HT1080 (cell line): Measurements from ENCODE around the gene WDFY4. TPM values are rescaled to one million over a fixed set of nuclear protein-coding genes. Genes with fewer than 3 reads are reported as not detected.

Experiments used
- DNase-seq: peaks from one replicate; pipeline ENCODE4 v3.0.0-alpha.2; 2015; ENCODE audit warnings: low read depth
- total RNA-seq: library from RNA; depleted of rRNA; stranded (reverse); fragments of >200 nt; shearing (Covaris generic); gene quantifications from 2 replicates; pipeline ENCODE4 v1.2.3, GENCODE V29; 2014

WDFY4 gene
- total RNA-seq, 1 experiment from 2014 or later, result 0.69 TPM

DNA sequence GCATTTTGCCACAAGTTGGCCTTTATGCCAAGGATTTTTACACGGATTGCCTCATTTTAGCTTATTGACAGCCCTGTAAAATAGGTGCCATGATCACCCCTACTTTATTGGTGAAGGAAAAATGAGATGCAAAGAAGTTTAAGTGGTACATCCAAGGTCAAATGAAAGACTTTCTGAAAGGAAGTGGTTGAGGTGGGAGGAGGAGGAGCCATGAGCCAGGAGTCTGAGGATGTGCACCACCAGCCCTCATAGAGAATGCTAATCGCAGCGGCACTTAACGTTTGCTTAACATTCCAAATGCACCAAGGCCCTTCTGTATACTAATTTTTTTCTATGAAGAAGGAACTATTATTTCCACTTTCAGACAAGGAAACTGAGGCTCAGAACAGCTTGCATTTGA is 286.0 kb downstream of the WDFY4 start:
- no peak for DNase-seq

DNA sequence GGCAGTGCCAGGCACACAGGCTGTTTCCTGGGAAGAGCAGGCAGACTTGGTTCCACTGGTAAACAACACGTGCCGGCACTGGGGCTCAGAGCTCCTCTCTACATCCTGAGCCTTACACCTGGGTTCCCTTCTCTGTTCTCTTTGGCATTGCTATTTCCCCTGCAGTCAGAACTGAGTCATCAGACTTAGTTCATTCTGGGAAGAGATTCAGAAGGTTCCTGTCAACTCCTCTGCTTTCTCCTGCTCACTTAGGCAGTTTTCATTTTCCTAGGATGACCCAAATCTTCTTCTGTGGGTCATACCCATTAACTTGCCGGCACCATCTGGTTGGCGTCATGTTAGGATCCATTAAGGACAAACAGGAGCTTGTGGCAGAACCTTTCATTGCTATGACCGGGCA is 288.4 kb downstream of the WDFY4 start:
- DNase-seq, result peak; percentile 29

DNA sequence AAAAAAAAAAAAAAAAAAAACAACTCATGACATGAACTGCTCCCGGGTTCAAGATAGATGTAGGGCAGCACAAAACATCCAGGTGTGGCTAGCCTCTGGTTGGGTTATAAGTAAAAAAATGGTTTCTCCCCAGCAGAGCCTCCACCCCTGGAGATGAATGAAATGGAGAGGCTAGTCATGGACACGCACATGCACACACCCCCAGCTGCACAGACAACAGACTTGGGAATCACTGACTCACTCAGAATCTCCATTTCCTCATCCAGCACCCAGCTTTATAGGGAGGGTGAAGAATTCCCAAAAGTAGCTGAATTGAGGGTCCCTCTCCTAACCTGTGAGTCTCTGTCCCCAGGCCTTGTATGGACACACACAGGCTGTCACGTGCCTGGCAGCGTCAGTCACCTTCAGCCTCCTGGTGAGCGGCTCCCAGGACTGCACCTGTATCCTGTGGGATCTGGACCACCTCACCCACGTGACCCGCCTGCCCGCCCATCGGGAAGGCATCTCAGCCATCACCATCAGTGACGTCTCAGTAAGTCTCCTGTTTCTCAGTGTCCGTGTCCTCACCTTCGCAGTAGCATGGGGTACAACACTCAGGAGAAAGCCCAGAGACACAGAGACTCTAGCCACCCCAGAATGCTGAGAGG is 290.0 kb downstream of the WDFY4 start:
- DNase-seq, result no peak

DNA sequence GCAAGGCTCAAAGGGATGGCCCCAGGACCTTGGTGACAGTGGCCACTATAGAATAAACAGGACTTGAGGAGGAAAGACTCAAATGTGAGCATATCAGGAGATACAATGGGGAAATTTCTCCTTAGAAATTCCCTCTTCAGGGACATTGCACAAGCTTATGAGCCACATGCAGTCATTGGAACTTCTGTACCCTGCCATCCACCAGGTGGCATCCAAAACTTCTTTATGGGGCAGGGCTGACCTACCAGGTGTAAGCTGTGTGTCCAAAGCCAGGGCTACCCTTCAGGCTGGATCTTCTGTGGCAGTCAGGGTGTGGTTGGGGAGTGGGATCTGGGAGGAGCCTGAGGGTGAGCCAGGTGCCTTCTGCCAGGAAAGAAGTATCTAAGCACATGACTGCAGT is 291.5 kb downstream of the WDFY4 start:
- peak; percentile 13 for DNase-seq

DNA sequence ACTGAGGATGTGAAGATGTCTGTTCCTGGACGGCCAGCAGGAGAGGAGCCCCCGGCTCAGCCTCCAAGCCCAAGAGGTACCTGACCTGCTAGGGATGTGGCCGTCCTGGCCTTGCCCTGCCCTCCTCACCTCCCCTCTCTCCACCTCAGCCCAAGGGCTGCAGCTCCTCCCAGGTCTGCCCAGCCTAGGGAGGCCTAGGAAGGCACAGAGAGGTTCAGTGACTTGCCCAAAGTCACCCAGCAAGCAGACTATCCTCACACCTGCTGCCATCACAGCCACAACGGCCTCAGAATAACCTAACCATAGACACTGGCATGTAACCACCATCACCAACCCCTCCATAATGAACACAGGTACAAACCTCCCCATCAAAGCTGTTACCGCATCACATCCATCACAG is 293.6 kb downstream of the WDFY4 start:
- no peak for DNase-seq

DNA sequence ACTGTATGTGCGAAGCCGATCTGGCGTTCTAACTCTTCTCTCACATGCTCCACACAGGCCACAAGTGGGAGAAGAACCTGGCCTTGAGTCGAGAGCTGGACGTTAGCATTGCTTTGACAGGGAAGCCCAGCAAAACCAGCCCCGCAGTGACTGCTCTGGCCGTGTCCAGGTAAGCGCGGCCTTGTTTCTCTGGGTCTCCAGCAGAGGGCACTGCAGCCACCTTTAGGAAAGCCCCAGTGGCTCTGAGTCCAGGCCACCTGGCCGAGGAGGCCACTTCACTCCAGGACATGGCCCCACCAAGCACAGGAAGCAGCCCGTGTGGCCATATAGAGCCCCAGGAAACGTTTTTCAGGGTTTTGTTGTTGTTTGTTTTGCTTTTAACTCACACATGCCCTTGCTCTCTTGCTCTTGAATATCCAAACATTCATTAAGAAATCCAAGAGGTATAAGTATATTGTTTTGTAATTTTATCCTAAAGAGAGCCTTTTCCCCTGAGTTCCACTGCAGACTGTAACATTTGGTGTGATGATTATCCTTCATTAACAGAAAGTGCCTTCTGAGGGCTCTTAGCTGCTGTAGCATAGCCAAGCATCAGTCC is 296.7 kb downstream of the WDFY4 start:
- DNase-seq, result peak; percentile 31

DNA sequence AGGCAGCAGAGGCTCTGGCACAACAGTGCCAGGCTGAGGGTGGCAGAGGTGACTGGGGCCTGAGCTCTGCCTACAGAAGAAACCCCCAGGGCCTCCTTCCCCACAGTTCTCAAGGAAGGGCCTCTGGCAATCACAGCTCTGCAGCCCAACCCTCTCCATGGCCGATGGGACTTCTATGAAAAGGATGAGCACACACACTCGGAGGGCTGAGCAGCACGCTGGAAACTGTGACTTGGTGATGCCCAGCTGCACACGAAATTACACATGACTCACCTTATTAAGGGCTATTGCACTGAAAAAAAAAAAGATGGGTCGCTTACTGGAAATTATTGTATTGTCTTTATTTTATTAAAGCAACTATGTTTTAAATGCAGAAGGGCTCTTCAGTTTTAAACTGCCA is 297.9 kb downstream of the WDFY4 start:
- DNase-seq, result peak; percentile 16

DNA sequence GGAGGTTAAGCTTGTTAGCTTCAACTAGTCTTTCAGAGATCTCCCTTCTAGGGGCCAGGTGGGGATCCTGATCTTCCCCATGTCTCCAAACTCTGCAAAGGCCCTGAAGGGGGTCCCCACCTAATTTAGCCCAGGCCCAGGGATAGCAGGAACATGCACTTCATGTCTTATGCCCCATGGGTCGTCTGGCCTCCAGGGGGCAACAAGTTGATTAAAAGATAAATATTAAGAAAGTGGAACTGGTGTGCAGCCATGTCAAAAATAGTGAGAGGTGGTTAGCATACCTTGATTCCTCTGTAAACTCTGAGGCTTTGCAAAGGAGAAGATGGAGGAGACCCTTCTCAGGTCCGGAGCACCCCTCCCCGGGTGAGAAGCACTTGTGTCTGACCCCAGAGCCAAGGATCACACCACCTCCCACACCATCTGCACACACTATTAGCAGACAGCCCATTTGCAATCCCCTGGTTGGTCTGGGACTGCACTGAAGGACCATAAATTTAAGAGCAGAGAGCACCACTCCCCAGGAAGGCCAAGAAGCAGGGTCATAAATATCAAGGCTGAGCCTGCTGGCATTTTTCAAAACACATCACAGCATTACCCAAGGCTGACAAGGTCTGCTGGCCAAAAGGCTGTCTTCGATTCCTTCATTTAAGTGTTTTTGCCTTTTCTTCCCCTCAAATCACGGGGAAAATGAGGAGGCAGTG is 299.1 kb downstream of the WDFY4 start:
- no peak for DNase-seq

DNA sequence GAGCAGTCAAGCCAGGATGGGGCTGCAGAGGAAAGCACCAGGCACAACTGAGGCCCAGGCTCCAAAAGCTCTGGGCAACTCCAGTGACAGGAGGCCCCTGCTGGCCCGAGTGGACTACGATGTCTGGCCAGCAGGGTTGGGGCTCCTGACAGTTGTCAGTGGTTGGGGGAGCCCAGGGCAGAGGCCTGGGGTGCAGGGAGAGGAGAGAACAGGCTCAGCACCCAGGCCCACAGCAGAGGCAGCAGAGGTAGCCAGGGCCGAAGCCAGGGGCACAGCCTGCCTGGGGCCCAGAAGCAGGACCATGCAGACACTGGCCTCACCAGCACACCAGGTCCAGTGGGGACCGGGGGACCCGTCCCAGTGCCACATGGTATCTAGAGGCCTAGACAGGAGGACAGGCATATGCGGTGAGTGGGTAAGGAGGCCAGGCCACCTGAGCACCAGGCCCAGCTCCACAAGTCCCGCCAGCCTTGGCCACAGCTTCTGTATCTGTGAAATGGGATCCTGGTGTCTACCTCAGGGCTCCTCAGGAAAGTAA is 301.0 kb downstream of the WDFY4 start:
- DNase-seq, result no peak

DNA sequence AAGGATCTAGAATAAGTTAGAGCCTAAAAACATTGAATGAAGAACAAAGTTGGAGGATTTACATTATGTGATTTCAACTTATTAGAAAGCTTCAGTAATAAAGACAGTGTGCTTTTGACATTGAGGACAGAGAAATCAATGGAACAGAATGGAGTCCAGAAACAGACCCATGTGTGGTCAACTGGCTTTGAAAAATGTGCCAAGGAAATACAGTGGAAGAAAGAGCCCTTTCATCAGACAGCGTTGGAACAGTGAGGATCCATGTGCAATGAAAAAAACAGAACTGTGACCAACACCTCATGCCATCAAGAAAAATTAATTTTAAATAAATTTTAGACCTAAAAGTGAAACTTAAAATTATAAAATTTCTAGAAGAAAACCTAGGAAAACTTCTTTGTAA is 305.6 kb downstream of the WDFY4 start:
- no peak for DNase-seq

DNA sequence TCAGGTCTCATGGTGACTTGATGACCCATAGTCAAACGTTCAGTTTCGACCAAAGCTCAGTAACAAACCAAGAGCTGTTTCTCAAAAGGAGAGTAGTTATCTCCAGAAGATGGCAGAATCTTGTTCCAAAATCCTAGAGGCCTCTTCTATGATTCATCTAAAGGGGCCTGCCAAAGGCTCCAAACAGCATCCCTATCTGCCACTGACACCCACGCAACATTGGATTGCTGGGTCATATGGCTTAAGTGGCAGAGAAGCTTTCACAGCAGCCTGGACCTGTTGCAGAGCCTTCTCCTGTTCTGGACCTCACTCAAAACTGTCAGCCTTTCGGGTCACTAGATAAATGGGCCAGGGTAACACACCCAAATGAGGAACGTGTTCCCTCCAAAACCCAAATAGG is 309.0 kb downstream of the WDFY4 start:
- DNase-seq, result no peak

DNA sequence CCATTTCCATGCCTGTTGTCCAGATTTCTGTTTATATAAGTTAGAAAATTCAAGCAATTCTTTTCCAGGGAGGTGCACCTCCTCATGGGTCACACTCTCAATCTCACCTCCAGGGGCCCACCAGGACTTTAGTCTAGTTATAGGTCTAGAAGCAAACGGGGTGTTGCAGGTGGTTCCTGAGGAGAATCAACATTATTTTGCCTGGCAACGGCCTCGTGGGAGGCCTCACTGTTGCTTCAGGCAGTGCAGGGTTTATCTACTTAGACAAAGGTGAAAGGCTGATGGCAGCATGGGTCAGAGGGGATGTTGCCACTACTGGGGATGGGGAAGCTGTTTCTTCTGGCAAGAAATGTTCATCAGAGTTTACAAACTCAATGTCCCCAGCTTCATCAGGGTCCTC is 311.7 kb downstream of the WDFY4 start:
- DNase-seq, result no peak

DNA sequence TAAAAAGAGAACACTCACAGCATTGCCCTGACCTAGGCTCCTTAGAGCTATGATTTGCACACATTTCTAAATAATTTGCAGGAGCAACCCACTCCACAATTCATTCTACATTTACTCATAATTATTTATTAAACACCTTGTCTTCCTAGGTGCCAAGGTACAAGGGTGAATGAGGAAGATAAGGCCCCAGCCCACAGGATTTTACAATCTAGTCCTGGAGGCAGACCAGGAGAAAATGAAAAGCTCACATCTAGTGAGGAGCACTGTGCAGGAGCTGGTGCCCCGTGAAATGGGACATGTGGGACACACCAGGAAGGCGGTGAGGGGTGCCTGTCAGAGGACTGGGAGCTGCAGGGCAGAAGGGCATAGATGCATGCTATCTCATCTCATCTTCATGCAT is 314.7 kb downstream of the WDFY4 start:
- DNase-seq, result no peak

DNA sequence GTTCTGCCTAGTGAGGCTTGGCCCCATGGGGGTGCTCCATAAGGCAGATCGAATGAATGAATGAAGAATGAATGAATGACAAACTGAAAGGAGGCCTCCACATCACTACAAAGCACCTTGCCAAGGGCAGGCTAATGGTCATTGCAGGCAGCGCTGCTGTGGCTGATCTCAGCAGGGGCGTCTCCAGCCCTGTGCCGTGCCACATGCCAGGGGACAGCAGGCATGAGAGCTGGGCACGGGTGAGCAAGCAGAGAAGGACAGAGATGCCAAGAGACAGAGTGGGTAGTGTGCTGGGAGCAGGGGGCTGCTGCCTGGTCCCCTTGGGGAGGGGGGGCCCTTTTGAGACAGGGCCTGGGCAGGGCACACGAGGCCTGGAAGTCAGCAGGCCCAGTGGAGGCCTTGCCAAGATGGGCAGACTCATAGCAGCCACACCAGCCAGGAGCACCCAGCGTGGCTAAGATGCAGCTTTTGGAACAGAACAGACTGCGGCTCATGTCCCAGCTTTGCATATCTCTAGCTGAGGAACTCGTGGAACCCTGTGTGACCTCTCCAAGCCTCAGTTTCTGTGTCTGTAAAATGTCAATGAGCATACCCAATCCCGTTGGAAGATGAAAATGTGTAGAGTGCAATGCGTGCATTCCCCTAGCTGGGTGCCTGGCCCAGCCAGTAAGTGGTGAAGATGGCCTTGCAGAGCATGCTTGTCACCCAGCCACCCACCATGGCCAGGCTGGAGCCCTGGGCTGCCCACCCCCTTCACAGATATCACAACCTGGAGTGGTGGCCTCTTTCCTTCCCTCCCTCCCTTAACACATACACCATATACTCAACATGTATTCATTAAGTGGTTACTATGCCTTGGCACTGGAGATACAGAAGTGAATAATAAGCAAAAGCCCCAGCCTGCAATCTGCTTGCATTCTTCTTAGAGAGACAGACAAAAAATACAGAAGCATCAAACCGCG is 316.0 kb downstream of the WDFY4 start:
- DNase-seq, result no peak

DNA sequence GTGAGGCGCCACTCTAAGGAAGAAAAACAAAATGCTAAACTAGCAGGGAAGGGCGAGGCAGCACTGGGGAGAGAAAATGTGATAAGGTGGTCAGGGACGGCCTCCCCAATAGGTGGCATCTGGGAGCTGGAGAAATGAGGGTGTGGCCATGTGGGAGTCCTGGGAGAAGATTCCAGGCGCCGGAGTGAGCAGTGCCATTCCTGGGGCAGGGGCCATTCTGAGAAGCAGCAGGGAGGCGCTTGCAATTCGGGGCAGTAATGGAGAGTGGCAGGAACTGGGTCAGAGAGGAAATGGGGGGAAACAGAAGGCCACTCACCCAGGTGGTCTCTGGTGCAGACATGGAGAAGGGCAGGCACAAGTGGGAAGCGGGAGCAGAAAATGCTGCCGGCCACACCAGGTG is 316.7 kb downstream of the WDFY4 start:
- peak; percentile 50 for DNase-seq

DNA sequence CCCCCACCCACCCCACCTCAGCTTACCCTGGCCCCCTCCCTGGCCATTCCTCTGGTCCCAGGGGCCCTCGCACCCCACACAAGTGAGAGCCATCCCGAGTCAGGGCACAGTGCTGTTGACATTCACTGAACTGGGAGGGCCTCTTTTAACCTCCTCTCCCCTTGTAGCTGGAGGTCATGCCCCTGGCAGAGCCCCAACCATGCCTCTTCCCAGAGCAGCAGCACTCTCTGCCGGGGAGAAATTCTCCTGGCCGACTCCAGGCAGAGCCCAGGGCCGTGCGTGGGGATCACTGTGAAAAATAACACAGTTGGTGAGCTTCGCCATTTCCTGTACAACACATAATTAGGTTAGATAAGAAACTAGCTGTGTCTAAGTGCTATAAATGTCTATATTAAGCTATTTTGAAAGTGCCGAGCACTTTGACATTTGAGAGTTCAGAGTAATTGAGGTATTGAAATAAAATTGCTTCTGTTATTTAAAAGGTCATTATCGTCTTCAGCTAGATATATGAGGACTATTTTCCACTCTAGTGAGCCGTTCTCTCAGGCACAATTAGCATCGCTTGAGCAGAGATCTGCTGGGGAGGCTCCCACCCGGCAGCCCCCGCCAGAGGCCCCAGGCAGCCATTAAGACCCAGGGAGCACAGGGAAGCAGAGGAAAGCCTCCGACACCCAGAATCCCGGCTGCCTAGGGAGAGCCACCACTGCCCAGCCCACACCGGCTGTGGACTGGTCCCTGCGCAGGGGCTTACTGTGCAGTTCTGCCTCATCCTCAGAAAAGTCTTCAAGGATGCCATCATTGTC is 317.4 kb downstream of the WDFY4 start:
- DNase-seq, result no peak

DNA sequence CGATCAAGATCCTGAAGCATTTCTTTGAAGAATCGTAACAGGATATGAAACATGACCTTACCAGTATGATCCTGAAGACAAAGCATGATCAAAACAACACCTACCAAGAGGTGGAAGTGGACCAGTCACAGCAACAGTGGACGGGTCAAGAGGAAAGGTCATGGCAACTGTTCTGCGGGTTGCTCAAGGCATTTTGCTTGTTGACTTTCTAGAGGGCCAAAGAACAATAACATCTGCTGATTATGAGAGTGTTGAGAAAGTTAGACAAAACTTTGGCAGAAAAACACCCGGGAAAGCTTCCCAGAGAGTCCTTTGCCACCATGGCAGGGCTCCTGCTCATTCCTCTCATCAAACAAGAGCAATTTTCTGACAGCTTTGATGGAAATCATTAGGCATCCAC is 320.6 kb downstream of the WDFY4 start:
- no peak for DNase-seq

DNA sequence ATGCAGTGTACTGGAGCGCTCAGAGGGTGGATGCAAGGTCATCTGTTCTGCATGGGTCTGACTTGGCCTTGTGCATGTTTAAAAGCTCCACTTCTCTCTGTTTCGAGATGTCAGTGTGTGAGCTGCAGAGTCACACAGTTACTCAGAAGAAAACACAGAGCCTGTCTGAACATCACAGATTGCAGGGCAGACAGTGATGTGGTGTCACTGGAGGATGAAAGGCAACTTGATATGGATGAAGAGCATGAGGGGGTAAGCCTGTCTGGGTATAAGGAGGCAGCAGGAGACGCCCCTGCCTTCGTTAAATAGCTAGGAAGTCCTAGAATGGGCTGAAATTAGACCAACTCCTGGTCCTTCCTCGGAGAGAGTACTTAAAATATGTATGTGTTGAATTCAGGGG is 322.5 kb downstream of the WDFY4 start:
- DNase-seq, result no peak

DNA sequence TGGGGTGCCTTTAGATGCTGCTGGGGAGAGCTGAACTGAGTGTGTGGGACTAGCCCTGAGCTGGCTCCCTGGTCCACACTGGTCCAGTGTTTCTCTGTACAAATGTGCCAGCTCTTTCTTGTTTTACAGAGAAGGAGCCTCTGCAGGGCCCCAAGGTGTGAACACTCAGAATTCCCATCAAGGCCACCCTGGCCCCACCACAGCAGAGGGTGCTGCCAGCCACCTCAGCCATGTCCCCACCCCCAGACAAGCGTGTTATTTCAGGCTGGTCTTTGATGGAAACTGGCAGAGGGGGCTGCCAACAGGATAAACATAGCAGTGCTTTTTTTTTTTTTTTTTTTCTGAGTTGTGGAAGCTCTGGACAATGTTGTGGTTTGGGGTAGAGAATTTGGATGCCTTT is 323.4 kb downstream of the WDFY4 start:
- no peak for DNase-seq

DNA sequence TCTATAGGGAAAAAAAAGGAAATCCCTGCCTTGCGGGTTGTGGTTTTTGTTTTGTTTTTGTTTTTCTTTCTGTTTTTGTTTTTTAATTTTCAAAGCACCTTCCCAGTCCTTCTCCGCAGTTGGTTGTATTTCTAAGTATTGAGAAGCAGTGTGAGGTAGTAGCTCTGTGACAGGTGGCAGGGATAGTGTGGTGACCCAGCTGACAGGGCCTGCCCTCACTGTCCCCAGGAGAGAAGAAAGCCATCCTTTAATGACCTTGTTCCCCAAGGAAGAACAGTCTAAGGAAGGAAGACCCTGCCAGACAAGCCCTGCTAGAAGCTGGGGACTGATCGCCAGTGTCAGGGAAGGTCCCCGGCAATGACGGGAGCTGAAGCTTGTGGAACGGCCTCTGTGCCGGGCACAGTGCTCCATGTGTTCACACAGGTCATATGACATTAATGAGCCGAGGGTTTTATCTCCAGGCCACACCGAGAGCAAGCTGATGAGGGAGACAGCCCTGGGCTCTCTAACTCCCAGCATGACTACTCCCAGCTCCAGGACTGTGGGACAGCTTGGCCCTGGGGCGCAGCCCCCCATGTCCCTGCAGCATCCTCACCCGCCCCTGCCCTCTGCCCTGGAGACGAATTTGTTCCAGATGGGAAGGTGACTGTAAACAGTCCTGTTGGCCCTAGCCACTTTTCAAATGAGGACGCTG is 324.0 kb downstream of the WDFY4 start:
- DNase-seq, result no peak
